HUES64 (cell line): Measurements from ENCODE around the gene RSPH9.
A peak's percentile ranks its signal among the peaks of the same experiment; 100 is the strongest.

ENCODE experiments used
- H3K27ac ChIP-seq: 2 replicates; pipeline ENCODE4 v1.7.0; 2013; ENCODE audit warnings: low read depth, low read length, inconsistent platforms
- H3K27me3 ChIP-seq: 2 replicates; pipeline ENCODE4 v1.6.1; 2013; ENCODE audit warnings: mild to moderate bottlenecking, low read length; ENCODE audit not compliant: insufficient read depth
- H3K36me3 ChIP-seq: 2 replicates; pipeline ENCODE4 v1.6.1; 2013; ENCODE audit warnings: mild to moderate bottlenecking, low read length; ENCODE audit not compliant: insufficient read depth
- H3K4me1 ChIP-seq: 2 replicates; pipeline ENCODE4 v1.6.1; 2013; ENCODE audit warnings: mild to moderate bottlenecking, low read length, moderate library complexity; ENCODE audit not compliant: insufficient read depth
- H3K4me3 ChIP-seq: 2 replicates; pipeline ENCODE4 v1.5.1; 2013; ENCODE audit warnings: mild to moderate bottlenecking, low read length, moderate library complexity
- H3K9ac ChIP-seq: 2 replicates; pipeline ENCODE4 v1.6.1; 2013; ENCODE audit warnings: mild to moderate bottlenecking, low read depth, low read length
- H3K9me3 ChIP-seq: 2 replicates; pipeline ENCODE4 v1.6.1; 2013; ENCODE audit warnings: low read depth, low read length; ENCODE audit not compliant: insufficient read depth
- WGBS: fragments of 150-250, 120-280 bp; methylation state at CpG from one replicate; pipeline ENCODE4 v1.1.7; 2013; ENCODE audit warnings: missing lambda C conversion rate; 5-methylcytosine and 5-hydroxymethylcytosine counted together

Gene RSPH9

GRCh38 chr6:43621078-43621835 is 23.6 kb upstream of the RSPH9 start:
- Histone ChIP-seq H3K9me3 (no peaks in the 10 kb centered on the region), H3K4me1 (no peaks in the 10 kb centered on the region), H3K27ac (no peak overlapping the region), H3K36me3 (peaks cover 71% of the 10 kb centered on the region), H3K9ac (no peak overlapping the region), H3K27me3 (no peaks in the 10 kb centered on the region), H3K4me3 (no peak overlapping the region)
- 96% methylated on average over 12 of the region's 12 CpGs for WGBS

- WGBS = 96% methylated on average over 10 of the region's 10 CpGs
- no peak overlapping the region for H3K27ac ChIP-seq
- peaks cover 76% of the 10 kb centered on the region for H3K36me3 ChIP-seq
Measured at GRCh38 chr6:43621836-43622180, 23.0 kb upstream of the RSPH9 start.

GRCh38 chr6:43622541-43622940 is 22.3 kb upstream of the RSPH9 start:
- H3K9me3 ChIP-seq = no peaks in the 10 kb centered on the region
- no peaks in the 10 kb centered on the region for H3K27me3 ChIP-seq
- WGBS = 95% methylated on average over 10 of the region's 10 CpGs
- H3K36me3 ChIP-seq = peaks cover 83% of the 10 kb centered on the region
- no peak overlapping the region for H3K4me3 ChIP-seq
- H3K9ac ChIP-seq = no peak overlapping the region
- no peaks in the 10 kb centered on the region for H3K4me1 ChIP-seq
- H3K27ac ChIP-seq = no peak overlapping the region

More at GRCh38 chr6:43621836-43622180, 23.0 kb upstream of the RSPH9 start:
- H3K4me1 ChIP-seq = no peaks in the 10 kb centered on the region
- no peak overlapping the region for H3K4me3 ChIP-seq
- H3K9me3 ChIP-seq = no peaks in the 10 kb centered on the region
- no peak overlapping the region for H3K9ac ChIP-seq
- no peaks in the 10 kb centered on the region for H3K27me3 ChIP-seq

GRCh38 chr6:43623880-43624785 is 20.7 kb upstream of the RSPH9 start:
- Histone ChIP-seq H3K27ac (no peak overlapping the region), H3K4me1 (no peaks in the 10 kb centered on the region), H3K9ac (no peak overlapping the region), H3K27me3 (no peaks in the 10 kb centered on the region), H3K9me3 (no peaks in the 10 kb centered on the region), H3K36me3 (peaks cover 82% of the 10 kb centered on the region), H3K4me3 (no peak overlapping the region)
- 94% methylated on average over 12 of the region's 12 CpGs for WGBS

- H3K27ac ChIP-seq = no peak overlapping the region
- peaks cover 75% of the 10 kb centered on the region for H3K36me3 ChIP-seq
- no peaks in the 10 kb centered on the region for H3K4me1 ChIP-seq
- WGBS = 96% methylated on average over 7 of the region's 7 CpGs
- H3K9ac ChIP-seq = no peak overlapping the region
- no peaks in the 10 kb centered on the region for H3K9me3 ChIP-seq
- no peaks in the 10 kb centered on the region for H3K27me3 ChIP-seq
- H3K4me3 ChIP-seq = no peak overlapping the region
Measured at GRCh38 chr6:43624786-43625288, 20.0 kb upstream of the RSPH9 start.

- H3K27ac ChIP-seq = no peak overlapping the region
- H3K4me1 ChIP-seq = no peaks in the 10 kb centered on the region
- H3K4me3 ChIP-seq = no peak overlapping the region
- no peaks in the 10 kb centered on the region for H3K9me3 ChIP-seq
- no peaks in the 10 kb centered on the region for H3K27me3 ChIP-seq
- H3K9ac ChIP-seq = no peak overlapping the region
- peaks cover 69% of the 10 kb centered on the region for H3K36me3 ChIP-seq
- WGBS = 94% methylated on average over 16 of the region's 16 CpGs
Measured at GRCh38 chr6:43625393-43625992, 19.3 kb upstream of the RSPH9 start.

- no peaks in the 10 kb centered on the region for H3K9me3 ChIP-seq
- no peaks in the 10 kb centered on the region for H3K4me1 ChIP-seq
- H3K36me3 ChIP-seq = peaks cover 52% of the 10 kb centered on the region
- WGBS = 94% methylated on average over 5 of the region's 5 CpGs
- H3K27ac ChIP-seq = no peak overlapping the region
- H3K9ac ChIP-seq = no peak overlapping the region
- H3K27me3 ChIP-seq = no peaks in the 10 kb centered on the region
- H3K4me3 ChIP-seq = no peak overlapping the region
Measured at GRCh38 chr6:43627008-43627825, 17.6 kb upstream of the RSPH9 start.

GRCh38 chr6:43628393-43629103 is 16.3 kb upstream of the RSPH9 start:
- peak overlapping the region; percentile 78 for H3K4me3 ChIP-seq
- peak overlapping the region; percentile 87; the same call in 1 of the 2 replicates for H3K27ac ChIP-seq
- no peaks in the 10 kb centered on the region for H3K27me3 ChIP-seq
- 18% methylated on average over 22 of the region's 25 CpGs for WGBS
- H3K36me3 ChIP-seq = peaks cover 39% of the 10 kb centered on the region
- no peaks in the 10 kb centered on the region for H3K4me1 ChIP-seq
- no peaks in the 10 kb centered on the region for H3K9me3 ChIP-seq
- H3K9ac ChIP-seq = peak overlapping the region; percentile 86

GRCh38 chr6:43629104-43629504 is 15.7 kb upstream of the RSPH9 start, which contains the start of gene GTPBP2:
Gene GTPBP2, minus strand, starts transcription at chr6:43629264. Its CDS starts 102 bp downstream, at chr6:43629162.
- H3K36me3 ChIP-seq = peaks cover 33% of the 10 kb centered on the region

More at GRCh38 chr6:43629104-43629504, 15.7 kb upstream of the RSPH9 start, which contains the start of gene GTPBP2:
- no peaks in the 10 kb centered on the region for H3K9me3 ChIP-seq
- no peaks in the 10 kb centered on the region for H3K4me1 ChIP-seq
- peak within 1 kb of the TSS; percentile 96 for H3K27ac ChIP-seq
- WGBS = 2% methylated on average over 46 of the region's 46 CpGs
- peak within 1 kb of the TSS; percentile 78 for H3K4me3 ChIP-seq
- no peaks in the 10 kb centered on the region for H3K27me3 ChIP-seq
- peak within 1 kb of the TSS; percentile 92 for H3K9ac ChIP-seq
